OCI-LY7 (cell line): ENCODE results near the gene CDK4. TPM values are rescaled to one million over a fixed set of nuclear protein-coding genes. Genes with fewer than 3 reads are reported as not detected.

Experiments
- Bru-seq: library from RNA; stranded (reverse); fragments of 400-500 nt; gene quantifications from one replicate; lab custom pipeline; 2021; lab: Mats Ljungman, UMichigan
- BruChase-seq, 2 experiments: library from RNA; stranded (reverse); fragments of 400-500 nt; gene quantifications; one replicate each; lab custom pipeline; 2021; lab: Mats Ljungman, UMichigan
- BruUV-seq: library from RNA; stranded (reverse); fragments of 400-500 nt; replicated peaks from 2 replicates; lab custom pipeline; 2021; lab: Mats Ljungman, UMichigan
- CTCF ChIA-PET: fragments of 300-600 bp; sonication (Branson Sonifier 250); formaldehyde crosslinking; loops from one replicate; lab custom pipeline; 2022; ENCODE audit warnings: antibody characterized with exemption; ENCODE audit not compliant: unreplicated experiment; lab: Charles Lee
- POLR2A ChIA-PET: fragments of 300-600 bp; sonication (Branson Sonifier 250); formaldehyde crosslinking; loops from one replicate; lab custom pipeline; 2022; ENCODE audit warnings: antibody characterized with exemption; lab: Charles Lee
- DNase-seq: peaks from one replicate; pipeline ENCODE4 v3.0.0-alpha.2; 2015; ENCODE audit warnings: low spot score
- H2AFZ ChIP-seq: fragments of 200-600 bp; sonication (generic), shearing (Covaris generic); 2 replicates; pipeline ENCODE4 v1.6.1; 2014; ENCODE audit warnings: mild to moderate bottlenecking, antibody characterized with exemption, low read length, moderate library complexity
- H3K27ac ChIP-seq: fragments of 200-600 bp; sonication (generic); 2 replicates; pipeline ENCODE4 v1.5.1; 2014; ENCODE audit warnings: mixed run types, low read depth, mild to moderate bottlenecking, moderate library complexity, low read length, inconsistent platforms; ENCODE audit not compliant: poor library complexity, severe bottlenecking
- H3K36me3 ChIP-seq: fragments of 200-600 bp; sonication (generic); 2 replicates; pipeline ENCODE4 v1.6.1; 2014; ENCODE audit warnings: mild to moderate bottlenecking, antibody characterized with exemption, low read length, moderate library complexity, mixed read lengths; ENCODE audit not compliant: insufficient read depth
- H3K4me1 ChIP-seq: fragments of 200-600 bp; sonication (generic); 2 replicates; pipeline ENCODE4 v1.5.1; 2014; ENCODE audit warnings: mild to moderate bottlenecking, low read length; ENCODE audit not compliant: insufficient read depth, poor library complexity, severe bottlenecking
- H3K4me2 ChIP-seq: fragments of 200-600 bp; sonication (generic); 2 replicates; pipeline ENCODE4 v1.6.1; 2014; ENCODE audit warnings: mild to moderate bottlenecking, low read length
- H3K4me3 ChIP-seq: fragments of 200-600 bp; sonication (generic); 2 replicates; pipeline ENCODE4 v1.5.1; 2014; ENCODE audit warnings: mild to moderate bottlenecking, low read depth, low read length; ENCODE audit not compliant: poor library complexity, severe bottlenecking
- H3K79me2 ChIP-seq: fragments of 200-600 bp; sonication (generic); 2 replicates; pipeline ENCODE4 v1.6.1; 2016; ENCODE audit warnings: low read depth, mild to moderate bottlenecking, low read length, moderate library complexity, mixed read lengths; ENCODE audit not compliant: insufficient read depth
- H3K9me2 ChIP-seq: fragments of 200-600 bp; sonication (generic); 2 replicates; pipeline ENCODE4 v1.6.1; 2016; ENCODE audit warnings: mild to moderate bottlenecking, low read length, mixed read lengths; ENCODE audit not compliant: insufficient read depth
- H3K9me3 ChIP-seq: fragments of 200-600 bp; sonication (generic); 2 replicates; pipeline ENCODE4 v1.6.1; 2014; ENCODE audit warnings: mild to moderate bottlenecking, mixed run types, low read length, mixed read lengths
- H4K20me1 ChIP-seq: fragments of 200-600 bp; sonication (generic); 2 replicates; pipeline ENCODE4 v1.6.1; 2014; ENCODE audit warnings: mild to moderate bottlenecking, antibody characterized with exemption, low read length, moderate library complexity, mixed read lengths; ENCODE audit not compliant: insufficient read depth
- CTCF ChIP-seq: fragments of 200-600 bp; sonication (generic); conservative IDR thresholded peaks from 2 replicates; pipeline ENCODE4 v1.5.1; 2014; ENCODE audit warnings: mild to moderate bottlenecking, antibody characterized with exemption, low read length, moderate library complexity, mixed read lengths
- EZH2phosphoT487 ChIP-seq: fragments of 200-600 bp; sonication (generic); IDR thresholded peaks from 2 replicates; pipeline ENCODE4 v1.6.1; 2018; ENCODE audit warnings: low read depth, borderline replicate concordance, mild to moderate bottlenecking, mixed run types, antibody characterized with exemption, low read length, moderate library complexity, mixed read lengths
- intact Hi-C: fragments of 100-400 bp; cut with micrococcal nuclease; formaldehyde crosslinking; loops from one replicate; pipeline ENCODE4 v1.10.0; 2022; ENCODE audit not compliant: unreplicated experiment
- long read RNA-seq: library from polyadenylated mRNA; stranded (forward); transcript quantifications from one replicate; pipeline ENCODE4 v2.0.0, GENCODE V29; 2022
- total RNA-seq, 2 experiments: library from RNA; depleted of rRNA in 1 of 2; stranded (reverse); fragments of >200 nt in 1 of 2; shearing (Covaris generic) in 1 of 2; gene quantifications; 2 replicates each; pipeline ENCODE4 v1.2.3, GENCODE V29; 2014 to 2022

CDK4 gene
- total RNA-seq (2014; rRNA removed; shearing (Covaris generic)) (272 and 280 TPM in 2 replicates), total RNA-seq (2022) (172 and 192 TPM in 2 replicates), Bru-seq, nascent RNA (percentile 95 among the genes with signal in this experiment), BruChase-seq, experiment 1, labeled RNA remaining after a 6-hour chase (percentile 98 among the genes with signal in this experiment), BruChase-seq, experiment 2, labeled RNA remaining after a 2-hour chase (percentile 96 among the genes with signal in this experiment)
- long read RNA-seq, transcript CDK4-201 (8 exons, 2,076 nt): major isoform, 238 of 265 reads
- long read RNA-seq, partial matches to known transcripts: 9 of 265 reads
- long read RNA-seq, other reads (novel, unspliced or antisense): 15 of 265 reads

- peak; percentile 100 for DNase-seq
- H3K79me2 ChIP-seq: peaks cover 32% of the 10 kb centered on the region
- no peaks in the 10 kb centered on the region for H4K20me1 ChIP-seq
- H3K4me2 ChIP-seq: peak within 1 kb of the TSS; percentile 89
- POLR2A ChIA-PET: interaction anchor here (0.7 to 1.0 kb wide), 5 partner anchors 19 to 1024 kb away, joined by 3 read pairs; no protein-coding TSS in a partner anchor
- no peaks in the 10 kb centered on the region for H3K9me2 ChIP-seq
- intact Hi-C loops: loop anchor here (5.0 kb wide), 2 partner anchors 230 to 510 kb away; partner anchors contain the start of genes DDIT3 and MBD6
- H3K4me3 ChIP-seq: peak within 1 kb of the TSS; percentile 92
- TF ChIP-seq CTCF (no peak), EZH2phosphoT487 (no peak)
- TSS peak; percentile 80 for BruUV-seq
- peak within 1 kb of the TSS; percentile 42 for H3K27ac ChIP-seq
- CTCF ChIA-PET: interaction anchor here (0.5 to 0.9 kb wide), 2 partner anchors 122 to 189 kb away, joined by 3 to 4 read pairs; no protein-coding TSS in a partner anchor
- peaks cover 39% of the 10 kb centered on the region for H3K4me1 ChIP-seq
- H2AFZ ChIP-seq: peak within 1 kb of the TSS; percentile 43; the same call in 1 of the 2 replicates
- no peaks in the 10 kb centered on the region for H3K9me3 ChIP-seq
- H3K36me3 ChIP-seq: peaks cover 44% of the 10 kb centered on the region
Measured at GRCh38 chr12:57751788-57752667, at the start of gene CDK4. CDK4 (minus strand) TSS chr12:57752310; CDS start chr12:57751717, 593 bp downstream.

GRCh38 chr12:57800965-57801364, 48.9 kb upstream of the CDK4 start:
- Histone ChIP-seq H3K4me2 (no peak overlapping the region), H3K4me1 (no peaks in the 10 kb centered on the region), H4K20me1 (no peaks in the 10 kb centered on the region), H3K9me2 (no peaks in the 10 kb centered on the region), H3K79me2 (no peaks in the 10 kb centered on the region), H3K4me3 (no peak overlapping the region), H3K9me3 (no peaks in the 10 kb centered on the region), H2AFZ (no peak overlapping the region), H3K27ac (no peak overlapping the region), H3K36me3 (peaks cover 47% of the 10 kb centered on the region)
- no peak for TF ChIP-seq EZH2phosphoT487
- TF ChIP-seq CTCF: no peak
- no TSS peak for BruUV-seq
- no peak for DNase-seq
- ChIA-PET CTCF (no interaction called here), POLR2A (no interaction called here)
- intact Hi-C loops: no loop called here
